ENCODE data around the gene SDE2.

- TF ChIP-seq POLR2A (IDR thresholded peaks at IDR 0.05) (no peak), CTCF (IDR thresholded peaks at IDR 0.05 in 8 of 11, conservative IDR thresholded peaks at IDR 0.05 in 3 of 11) (no peak)
Measured at GRCh38 chr1:226035915-226036314, 36.8 kb upstream of the SDE2 start.
